OCI-LY7 (cell line): ENCODE data around the gene RAB7A. TPM values are rescaled to one million over a fixed set of nuclear protein-coding genes. Genes with fewer than 3 reads are reported as not detected.

ENCODE experiments used
- BruUV-seq: library from RNA; stranded (reverse); fragments of 400-500 nt; replicated peaks from 2 replicates; lab custom pipeline; 2021; lab: Mats Ljungman, UMichigan
- CTCF ChIA-PET: fragments of 300-600 bp; sonication (Branson Sonifier 250); formaldehyde crosslinking; loops from one replicate; lab custom pipeline; 2022; ENCODE audit warnings: antibody characterized with exemption; ENCODE audit not compliant: unreplicated experiment; lab: Charles Lee
- POLR2A ChIA-PET: fragments of 300-600 bp; sonication (Branson Sonifier 250); formaldehyde crosslinking; loops from one replicate; lab custom pipeline; 2022; ENCODE audit warnings: antibody characterized with exemption; lab: Charles Lee
- DNase-seq: peaks from one replicate; pipeline ENCODE4 v3.0.0-alpha.2; 2015; ENCODE audit warnings: low spot score
- H2AFZ ChIP-seq: fragments of 200-600 bp; sonication (generic), shearing (Covaris generic); 2 replicates; pipeline ENCODE4 v1.6.1; 2014; ENCODE audit warnings: mild to moderate bottlenecking, antibody characterized with exemption, low read length, moderate library complexity
- H3K27ac ChIP-seq: fragments of 200-600 bp; sonication (generic); 2 replicates; pipeline ENCODE4 v1.5.1; 2014; ENCODE audit warnings: mixed run types, low read depth, mild to moderate bottlenecking, moderate library complexity, low read length, inconsistent platforms; ENCODE audit not compliant: poor library complexity, severe bottlenecking
- H3K36me3 ChIP-seq: fragments of 200-600 bp; sonication (generic); 2 replicates; pipeline ENCODE4 v1.6.1; 2014; ENCODE audit warnings: mild to moderate bottlenecking, antibody characterized with exemption, low read length, moderate library complexity, mixed read lengths; ENCODE audit not compliant: insufficient read depth
- H3K4me1 ChIP-seq: fragments of 200-600 bp; sonication (generic); 2 replicates; pipeline ENCODE4 v1.5.1; 2014; ENCODE audit warnings: mild to moderate bottlenecking, low read length; ENCODE audit not compliant: insufficient read depth, poor library complexity, severe bottlenecking
- H3K4me2 ChIP-seq: fragments of 200-600 bp; sonication (generic); 2 replicates; pipeline ENCODE4 v1.6.1; 2014; ENCODE audit warnings: mild to moderate bottlenecking, low read length
- H3K4me3 ChIP-seq: fragments of 200-600 bp; sonication (generic); 2 replicates; pipeline ENCODE4 v1.5.1; 2014; ENCODE audit warnings: mild to moderate bottlenecking, low read depth, low read length; ENCODE audit not compliant: poor library complexity, severe bottlenecking
- H3K79me2 ChIP-seq: fragments of 200-600 bp; sonication (generic); 2 replicates; pipeline ENCODE4 v1.6.1; 2016; ENCODE audit warnings: low read depth, mild to moderate bottlenecking, low read length, moderate library complexity, mixed read lengths; ENCODE audit not compliant: insufficient read depth
- H3K9me2 ChIP-seq: fragments of 200-600 bp; sonication (generic); 2 replicates; pipeline ENCODE4 v1.6.1; 2016; ENCODE audit warnings: mild to moderate bottlenecking, low read length, mixed read lengths; ENCODE audit not compliant: insufficient read depth
- H3K9me3 ChIP-seq: fragments of 200-600 bp; sonication (generic); 2 replicates; pipeline ENCODE4 v1.6.1; 2014; ENCODE audit warnings: mild to moderate bottlenecking, mixed run types, low read length, mixed read lengths
- H4K20me1 ChIP-seq: fragments of 200-600 bp; sonication (generic); 2 replicates; pipeline ENCODE4 v1.6.1; 2014; ENCODE audit warnings: mild to moderate bottlenecking, antibody characterized with exemption, low read length, moderate library complexity, mixed read lengths; ENCODE audit not compliant: insufficient read depth
- CTCF ChIP-seq: fragments of 200-600 bp; sonication (generic); conservative IDR thresholded peaks from 2 replicates; pipeline ENCODE4 v1.5.1; 2014; ENCODE audit warnings: mild to moderate bottlenecking, antibody characterized with exemption, low read length, moderate library complexity, mixed read lengths
- EZH2phosphoT487 ChIP-seq: fragments of 200-600 bp; sonication (generic); IDR thresholded peaks from 2 replicates; pipeline ENCODE4 v1.6.1; 2018; ENCODE audit warnings: low read depth, borderline replicate concordance, mild to moderate bottlenecking, mixed run types, antibody characterized with exemption, low read length, moderate library complexity, mixed read lengths
- intact Hi-C: fragments of 100-400 bp; cut with micrococcal nuclease; formaldehyde crosslinking; loops from one replicate; pipeline ENCODE4 v1.10.0; 2022; ENCODE audit not compliant: unreplicated experiment
- total RNA-seq, 2 experiments: library from RNA; depleted of rRNA in 1 of 2; stranded (reverse); fragments of >200 nt in 1 of 2; shearing (Covaris generic) in 1 of 2; gene quantifications; 2 replicates each; pipeline ENCODE4 v1.2.3, GENCODE V29; 2014 to 2022

The RAB7A gene
- total RNA-seq, 2 experiments from 2014 or later: 24.5 to 143 TPM

- Histone ChIP-seq H4K20me1 (no peaks in the 10 kb centered on the region), H3K4me2 (no peak overlapping the region), H3K4me3 (no peak overlapping the region), H3K27ac (no peak overlapping the region), H3K36me3 (no peaks in the 10 kb centered on the region), H3K4me1 (no peaks in the 10 kb centered on the region), H3K79me2 (no peaks in the 10 kb centered on the region), H3K9me2 (no peaks in the 10 kb centered on the region), H2AFZ (no peak overlapping the region), H3K9me3 (no peaks in the 10 kb centered on the region)
- CTCF ChIA-PET: no interaction called here
- no peak for DNase-seq
- TF ChIP-seq EZH2phosphoT487: no peak
- TF ChIP-seq CTCF: no peak
- no TSS peak for BruUV-seq
- POLR2A ChIA-PET: interaction anchor here (0.7 to 1.1 kb wide), 3 partner anchors 27 to 31 kb away, joined by 3 read pairs; no protein-coding TSS in a partner anchor
- intact Hi-C loops: no loop called here
Measured at GRCh38 chr3:128707928-128708494, 18.0 kb upstream of the RAB7A start.

- Histone ChIP-seq H3K4me2 (no peak overlapping the region), H3K79me2 (no peaks in the 10 kb centered on the region), H3K9me2 (no peaks in the 10 kb centered on the region), H3K4me1 (no peaks in the 10 kb centered on the region), H2AFZ (no peak overlapping the region), H3K36me3 (no peaks in the 10 kb centered on the region), H3K9me3 (no peaks in the 10 kb centered on the region), H3K27ac (no peak overlapping the region), H4K20me1 (no peaks in the 10 kb centered on the region), H3K4me3 (no peak overlapping the region)
- intact Hi-C loops: no loop called here
- DNase-seq: no peak
- ChIA-PET POLR2A (interaction anchor here (0.6 kb wide), 3 partner anchors 14 to 259 kb away, joined by 3 to 4 read pairs (median 4); no protein-coding TSS in a partner anchor), CTCF (interaction anchor here (0.5 kb wide), 1 partner anchor 28 kb away, joined by 3 read pairs; no protein-coding TSS in a partner anchor)
- BruUV-seq: no TSS peak
- TF ChIP-seq EZH2phosphoT487 (no peak), CTCF (no peak)
Measured at GRCh38 chr3:128709038-128709437, 16.9 kb upstream of the RAB7A start.

GRCh38 chr3:128709506-128710210 lies 16.3 kb upstream of the RAB7A start:
- Histone ChIP-seq H3K4me2 (no peak overlapping the region), H3K9me3 (no peaks in the 10 kb centered on the region), H3K4me3 (no peak overlapping the region), H2AFZ (no peak overlapping the region), H4K20me1 (no peaks in the 10 kb centered on the region), H3K27ac (no peak overlapping the region), H3K4me1 (peaks cover under 1% of the 10 kb centered on the region), H3K79me2 (no peaks in the 10 kb centered on the region), H3K9me2 (no peaks in the 10 kb centered on the region), H3K36me3 (no peaks in the 10 kb centered on the region)
- intact Hi-C loops: no loop called here
- CTCF ChIA-PET: interaction anchor here (0.5 kb wide), 2 partner anchors 59 to 1198 kb away, joined by 3 read pairs; no protein-coding TSS in a partner anchor
- POLR2A ChIA-PET: interaction anchor here (0.6 kb wide), 1 partner anchor 260 kb away, joined by 4 read pairs; no protein-coding TSS in a partner anchor
- DNase-seq: no peak
- TF ChIP-seq EZH2phosphoT487: no peak
- TF ChIP-seq CTCF: no peak
- BruUV-seq: no TSS peak
